Transverse colon (tissue), 4 donors: ENCODE results near the gene FAF2. TPM values are rescaled to one million over a fixed set of nuclear protein-coding genes. Genes with fewer than 3 reads are reported as not detected.

Source experiments
- DNase-seq: peaks from one replicate; pipeline ENCODE4 v3.0.0-alpha.2; 2019
- H3K27ac ChIP-seq, 4 donors: fragments of 200-600 bp; sonication (generic); 2 replicates each; pipeline ENCODE4 v1.5.1; 2016 to 2018; ENCODE audit warnings: inconsistent platforms in 4 of 4
- H3K27me3 ChIP-seq: fragments of 200-600 bp; sonication (generic); 2 replicates; pipeline ENCODE4 v1.5.1; 2017; ENCODE audit warnings: inconsistent platforms
- H3K36me3 ChIP-seq, 4 donors: fragments of 200-600 bp; sonication (generic); 2 replicates each; pipeline ENCODE4 v1.5.1; 2017 to 2019; ENCODE audit warnings: inconsistent platforms in 4 of 4
- H3K4me1 ChIP-seq, 4 donors: fragments of 200-600 bp; sonication (generic); 2 replicates each; pipeline ENCODE4 v1.5.1; 2017 to 2020; ENCODE audit warnings: inconsistent platforms in 4 of 4
- H3K4me3 ChIP-seq, 4 donors: fragments of 200-600 bp; sonication (generic); 1 replicate in 1 of 4; 2 replicates in 3 of 4; pipeline versions ENCODE4 v1.5.1 to v1.6.1; 2017 to 2019; ENCODE audit warnings: inconsistent platforms in 4 of 4
- H3K9me3 ChIP-seq, 2 donors: fragments of 200-600 bp; sonication (generic); 2 replicates each; pipeline ENCODE4 v1.5.1; 2017 to 2019; ENCODE audit warnings: inconsistent platforms in 2 of 2
- CTCF ChIP-seq, 5 experiments: fragments of 200-600 bp in 3 of 5; fragments of 450-650 bp in 2 of 5; sonication (generic) in 3 of 5; IDR thresholded peaks; 1 replicate in 2 of 5; 2 replicates in 3 of 5; pipeline ENCODE4 v1.5.1; 2016 to 2017; ENCODE audit warnings: antibody characterized with exemption in 5 of 5, inconsistent platforms in 3 of 5, mild to moderate bottlenecking in 2 of 5, moderate library complexity in 1 of 5
- EP300 ChIP-seq: sonication (generic); formaldehyde crosslinking; IDR thresholded peaks from one replicate; pipeline ENCODE4 v1.6.1; 2017; ENCODE audit warnings: antibody characterized with exemption, low read depth
- POLR2A ChIP-seq: fragments of 450-650 bp; IDR thresholded peaks from one replicate; pipeline ENCODE4 v1.6.1; 2016; ENCODE audit warnings: antibody characterized with exemption, mild to moderate bottlenecking, moderate library complexity
- POLR2AphosphoS5 ChIP-seq, 3 donors: sonication (generic); formaldehyde crosslinking; IDR thresholded peaks; one replicate each; pipeline ENCODE4 v1.6.1; 2016; ENCODE audit warnings: antibody characterized with exemption in 3 of 3
- WGBS, 2 donors: methylation state at CpG; one replicate each; pipeline ENCODE4 v1.1.5; 2018; ENCODE audit warnings: low coverage in 1 of 2; 5-methylcytosine and 5-hydroxymethylcytosine counted together
- in situ Hi-C, 4 donors: fragments of 200-750 bp; cut with MboI; loops; one replicate each; pipeline versions ENCODE4 v1.15.0 to v1.15.1; 2017; ENCODE audit warnings: low sequenced_read_pairs in 3 of 4, low pct_ligation_motif_present in 1 of 4, low pct_unique_long_range_greater_than_20kb in 1 of 4
- intact Hi-C: fragments of 100-400 bp; cut with DNase I; formaldehyde crosslinking; loops from one replicate; pipeline ENCODE4 v1.15.1; 2023; ENCODE audit warnings: low total_unique reads
- total RNA-seq, 4 donors: library from RNA; depleted of rRNA; stranded (reverse); fragments of >200 nt; gene quantifications; one replicate each; pipeline ENCODE4 v1.1.0, GENCODE V29; 2016

Gene FAF2
- total RNA-seq, 4 donors from 2014 or later: 3.8 to 32.4 (median 26.5) TPM

- intact Hi-C loops: no loop called here
- no peaks in the 10 kb centered on the region for H3K4me1 ChIP-seq
- no peak overlapping the region for H3K4me3 ChIP-seq
- H3K27ac ChIP-seq: no peak overlapping the region
- in situ Hi-C loops: no loop called here
- H3K36me3 ChIP-seq: peaks cover 0 to 83% (median 37%) of the 10 kb centered on the region in 4 donors
- WGBS, 2 donors: 95% methylated on average over 5 of the region's 5 CpGs
- TF ChIP-seq POLR2AphosphoS5 (IDR thresholded peaks at IDR 0.05) (no peak), POLR2A (no peak), EP300 (no peak), CTCF (IDR thresholded peaks at IDR 0.05) (no peak)
- H3K27me3 ChIP-seq: no peaks in the 10 kb centered on the region
- no peak for DNase-seq
- H3K9me3 ChIP-seq: no peaks in the 10 kb centered on the region
These were observed 51.1 kb downstream of the FAF2 start for GRCh38 chr5:176499273-176499672.

- in situ Hi-C loops (no loop called here), intact Hi-C loops (no loop called here)
- Histone ChIP-seq H3K4me1 (no peaks in the 10 kb centered on the region), H3K27me3 (no peaks in the 10 kb centered on the region), H3K9me3 (no peaks in the 10 kb centered on the region), H3K27ac (no peak overlapping the region), H3K36me3 (peaks cover 0 to 81% (median 36%) of the 10 kb centered on the region in 4 donors), H3K4me3 (no peak overlapping the region)
- WGBS, 2 donors: 96 to 100% methylated on average over 3 of the region's 3 CpGs
- TF ChIP-seq CTCF (IDR thresholded peaks at IDR 0.05): no peak
- no peak for TF ChIP-seq POLR2A
- no peak for TF ChIP-seq EP300
- TF ChIP-seq POLR2AphosphoS5 (IDR thresholded peaks at IDR 0.05): no peak
- no peak for DNase-seq
These were observed 52.3 kb downstream of the FAF2 start for GRCh38 chr5:176500511-176500910.

- Histone ChIP-seq H3K27me3 (no peaks in the 10 kb centered on the region), H3K36me3 (peaks cover 0 to 72% (median 32%) of the 10 kb centered on the region in 4 donors), H3K27ac (no peak overlapping the region), H3K4me1 (no peaks in the 10 kb centered on the region), H3K9me3 (no peaks in the 10 kb centered on the region), H3K4me3 (no peak overlapping the region)
- in situ Hi-C loops (no loop called here), intact Hi-C loops (no loop called here)
- no peak for DNase-seq
- TF ChIP-seq POLR2A (no peak), CTCF (IDR thresholded peaks at IDR 0.05) (no peak), EP300 (no peak), POLR2AphosphoS5 (IDR thresholded peaks at IDR 0.05) (no peak)
- WGBS, 2 donors: 92 to 97% methylated on average over 1 of the region's 1 CpG
These were observed 53.1 kb downstream of the FAF2 start for GRCh38 chr5:176501333-176501732.

GRCh38 chr5:176503496-176503895 is 55.3 kb downstream of the FAF2 start:
- DNase-seq: no peak
- WGBS, 2 donors: 83 to 88% methylated on average over 1 to 5 of the region's 5 CpGs
- in situ Hi-C loops: no loop called here
- Histone ChIP-seq H3K27ac (no peak overlapping the region), H3K4me1 (no peaks in the 10 kb centered on the region), H3K9me3 (no peaks in the 10 kb centered on the region), H3K27me3 (no peaks in the 10 kb centered on the region), H3K4me3 (no peak overlapping the region), H3K36me3 (peaks cover 0 to 73% (median 34%) of the 10 kb centered on the region in 4 donors)
- intact Hi-C loops: no loop called here
- TF ChIP-seq CTCF (IDR thresholded peaks at IDR 0.05): no peak
- no peak for TF ChIP-seq EP300
- no peak for TF ChIP-seq POLR2AphosphoS5 (IDR thresholded peaks at IDR 0.05)
- TF ChIP-seq POLR2A: no peak
